NCI-H2196 (cell line): ENCODE results near the gene TDRD10.
"Not testable (repeated sequence)": the region's sequence is repeated elsewhere in the genome, so short reads cannot be mapped to it uniquely, and the experiment has no call there.

Source experiments
- DNase-seq: peaks from one replicate; lab custom pipeline; 2025; ENCODE audit not compliant: unreplicated experiment; lab: John Stamatoyannopoulos, UW

The TDRD10 gene

GRCh38 chr1:154478639-154479038 lies 23.4 kb upstream of the TDRD10 start:
- DNase-seq: no peak

GRCh38 chr1:154479764-154480421 lies 22.1 kb upstream of the TDRD10 start:
- peak; percentile 85 for DNase-seq

- DNase-seq: no peak
Observed at GRCh38 chr1:154481053-154481452, 21.0 kb upstream of the TDRD10 start.

DNA sequence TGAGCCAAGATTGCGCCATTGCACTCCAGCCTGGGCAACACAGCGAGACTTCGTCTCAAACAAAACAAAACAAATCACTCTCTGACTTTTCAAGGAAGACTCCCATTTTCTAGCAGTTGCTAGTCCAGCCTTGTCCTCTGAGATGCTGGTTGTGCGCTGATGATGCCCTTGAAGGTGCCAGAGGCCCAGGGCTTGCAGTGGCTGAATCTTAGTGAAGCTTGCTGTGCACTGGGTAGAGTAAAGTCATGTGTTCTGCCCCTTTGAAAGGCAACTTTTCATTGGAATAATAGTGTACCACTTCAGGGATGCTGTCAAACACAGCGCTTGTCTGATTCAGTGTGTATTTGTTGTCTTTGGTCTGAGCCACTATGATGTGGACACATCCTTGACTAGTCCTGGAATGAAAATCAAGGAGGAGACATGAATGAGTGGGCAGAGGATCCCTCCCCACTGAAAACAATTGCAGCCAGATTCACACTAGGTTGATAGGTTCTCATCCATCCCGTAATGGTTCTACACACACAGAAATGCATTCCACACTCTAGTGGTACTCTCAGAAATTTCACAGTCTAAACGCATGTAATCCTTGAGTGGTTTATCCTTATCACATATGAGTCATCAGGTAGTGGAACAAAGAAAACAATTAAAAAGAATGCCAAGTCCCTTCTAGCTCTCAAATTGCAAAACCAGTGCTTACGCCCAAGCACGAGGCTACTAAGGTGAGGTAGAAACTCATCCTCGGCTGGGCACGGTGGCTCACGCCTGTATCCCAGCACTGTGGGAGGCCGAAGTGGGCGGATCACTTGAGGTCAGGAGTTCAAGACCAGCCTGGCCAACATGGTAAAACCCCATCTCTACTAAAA lies 17.8 kb upstream of the TDRD10 start:
- DNase-seq: peak; percentile 53

GRCh38 chr1:154485106-154485505 lies 16.9 kb upstream of the TDRD10 start:
- no peak for DNase-seq

- no peak for DNase-seq
Observed at GRCh38 chr1:154485910-154486496, 16.0 kb upstream of the TDRD10 start.

GRCh38 chr1:154486756-154487155 lies 15.3 kb upstream of the TDRD10 start:
- not testable (repeated sequence) for DNase-seq

- DNase-seq: no peak
Observed at GRCh38 chr1:154488922-154489321, 13.1 kb upstream of the TDRD10 start.

- DNase-seq: no peak
Observed at GRCh38 chr1:154489695-154490274, 12.2 kb upstream of the TDRD10 start.

- DNase-seq: no peak
Observed at GRCh38 chr1:154490317-154490716, 11.7 kb upstream of the TDRD10 start.

GRCh38 chr1:154492115-154492514 lies 9.9 kb upstream of the TDRD10 start:
- DNase-seq: no peak

- DNase-seq: no peak
Observed at GRCh38 chr1:154493276-154493675, 8.7 kb upstream of the TDRD10 start.

DNA sequence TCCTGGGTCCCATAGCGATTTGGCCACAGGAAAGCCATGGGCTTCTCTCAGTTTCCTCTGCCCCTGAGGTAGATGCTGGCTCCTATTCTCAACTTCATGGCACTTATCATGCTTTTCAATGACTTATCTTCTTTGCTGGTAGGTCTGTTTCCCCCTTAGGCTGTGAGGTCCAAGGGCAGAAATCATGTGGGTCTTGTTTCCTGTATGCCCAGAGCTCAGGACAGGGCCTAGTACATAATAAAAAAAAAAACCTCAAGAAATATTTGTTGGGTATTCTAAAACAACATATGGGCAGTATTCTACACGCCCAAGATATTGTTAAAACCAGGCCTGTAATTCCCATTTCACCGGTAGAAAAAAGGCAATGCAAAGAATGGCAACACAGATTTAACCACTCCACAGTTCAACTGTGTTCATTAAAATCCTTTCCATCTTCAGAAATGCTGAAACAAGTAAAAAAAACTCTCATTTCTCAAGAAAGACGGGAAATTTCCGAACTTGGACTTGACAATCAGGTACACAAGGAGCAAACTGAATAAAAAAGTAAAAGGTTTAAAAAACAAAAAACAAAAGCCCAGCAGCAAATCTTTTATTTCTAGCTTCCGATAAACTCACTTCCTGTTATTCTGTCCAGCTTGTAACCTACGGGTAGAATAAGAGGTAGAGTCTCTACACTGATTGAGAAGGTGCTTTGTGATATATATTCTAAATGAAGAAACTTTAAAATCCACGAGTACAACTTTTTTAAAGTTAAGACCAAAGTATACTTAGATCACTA lies 6.3 kb upstream of the TDRD10 start:
- DNase-seq: no peak

DNA sequence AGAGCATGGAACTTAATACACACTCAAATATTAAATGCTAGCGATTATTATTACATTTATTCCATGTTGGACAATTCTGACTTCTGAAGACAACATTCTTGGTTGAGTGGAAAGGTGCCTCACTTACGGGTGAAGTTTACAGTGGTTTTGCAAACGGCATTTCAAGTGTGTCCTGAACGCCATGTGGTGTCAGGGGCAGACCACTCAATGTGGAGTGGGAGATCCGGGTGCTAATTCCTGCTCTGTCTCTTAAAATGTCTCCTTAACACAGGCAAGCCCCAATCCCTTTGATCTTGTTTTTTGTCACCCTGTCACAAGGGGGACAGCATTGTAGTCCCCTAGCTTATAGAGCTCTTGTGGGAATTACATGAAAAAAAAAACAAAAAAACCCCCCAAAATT lies 5.6 kb upstream of the TDRD10 start:
- DNase-seq: no peak

DNA sequence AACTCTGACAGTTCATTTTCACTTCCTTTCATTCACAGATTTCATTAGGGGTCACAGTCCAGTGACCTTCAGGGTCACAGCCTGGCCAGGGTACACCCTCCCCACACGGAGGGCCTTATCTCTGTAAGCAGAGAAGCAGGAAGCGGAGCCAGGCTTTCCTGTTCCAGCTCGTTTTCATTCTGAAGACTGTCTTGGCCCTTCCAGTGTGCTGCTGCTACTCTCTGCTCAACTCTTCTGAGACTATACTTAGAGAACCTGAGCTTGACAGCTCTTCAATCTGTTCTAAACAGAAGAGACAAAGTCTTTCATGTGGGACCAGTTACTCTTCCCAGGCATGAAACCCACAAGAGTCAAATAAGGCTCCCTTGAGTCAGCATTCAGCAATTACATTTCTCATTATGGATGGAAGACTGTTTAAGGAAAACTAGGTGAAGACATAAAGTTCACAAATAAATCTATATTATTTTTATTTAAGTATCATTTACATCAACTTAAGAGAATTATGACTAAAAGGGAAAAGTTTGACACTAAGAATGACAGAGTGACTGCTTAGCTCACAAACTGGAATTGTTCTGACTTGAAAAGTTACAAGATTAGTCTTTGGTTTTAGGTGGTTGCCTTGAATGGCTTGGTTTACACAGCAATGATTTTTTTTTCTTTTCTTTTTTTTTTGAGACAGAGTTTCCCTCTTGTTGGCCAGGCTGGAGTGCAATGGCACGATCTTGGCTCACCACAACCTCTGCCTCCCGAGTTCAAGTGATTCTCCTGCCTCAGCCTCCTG lies 4.8 kb upstream of the TDRD10 start:
- no peak for DNase-seq

DNA sequence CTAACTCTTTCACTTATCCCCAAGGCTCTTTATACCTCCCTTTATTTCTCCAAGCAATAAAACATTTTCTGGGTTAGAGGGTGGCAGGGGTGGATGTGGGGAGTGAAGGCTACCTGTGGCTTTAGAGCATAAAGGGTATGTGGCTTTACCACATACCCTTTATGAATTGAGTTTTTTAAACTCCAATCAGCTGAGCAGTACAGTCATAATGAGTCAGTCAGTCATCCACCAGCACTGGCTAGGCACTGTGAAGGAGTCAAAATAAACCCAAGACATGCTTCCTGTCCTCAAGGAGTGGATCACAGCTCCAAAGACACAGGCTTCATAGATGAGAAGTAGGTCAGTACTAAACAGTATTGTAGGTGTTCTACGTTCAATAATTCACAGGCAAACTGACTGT lies 2.6 kb upstream of the TDRD10 start:
- DNase-seq: no peak

DNA sequence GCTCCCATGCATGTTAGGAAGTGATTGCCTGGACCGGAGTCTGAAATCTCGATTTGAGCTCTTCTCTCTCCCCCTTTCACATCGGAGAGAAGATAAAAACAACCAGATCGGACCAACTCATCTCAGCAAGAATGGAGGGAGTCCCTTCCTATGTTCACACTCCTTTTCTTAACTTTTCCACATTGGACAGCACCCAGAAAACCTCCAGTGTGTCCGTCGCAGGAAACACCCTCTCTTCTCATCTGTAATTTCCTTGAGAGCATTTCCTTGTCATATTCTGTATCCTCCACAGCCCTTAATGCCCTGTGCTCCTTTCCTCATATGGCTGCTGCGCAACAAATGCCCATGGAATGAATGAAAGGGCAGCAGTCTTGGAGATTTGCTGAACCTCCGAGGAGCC lies 1.5 kb upstream of the TDRD10 start:
- no peak for DNase-seq

DNA sequence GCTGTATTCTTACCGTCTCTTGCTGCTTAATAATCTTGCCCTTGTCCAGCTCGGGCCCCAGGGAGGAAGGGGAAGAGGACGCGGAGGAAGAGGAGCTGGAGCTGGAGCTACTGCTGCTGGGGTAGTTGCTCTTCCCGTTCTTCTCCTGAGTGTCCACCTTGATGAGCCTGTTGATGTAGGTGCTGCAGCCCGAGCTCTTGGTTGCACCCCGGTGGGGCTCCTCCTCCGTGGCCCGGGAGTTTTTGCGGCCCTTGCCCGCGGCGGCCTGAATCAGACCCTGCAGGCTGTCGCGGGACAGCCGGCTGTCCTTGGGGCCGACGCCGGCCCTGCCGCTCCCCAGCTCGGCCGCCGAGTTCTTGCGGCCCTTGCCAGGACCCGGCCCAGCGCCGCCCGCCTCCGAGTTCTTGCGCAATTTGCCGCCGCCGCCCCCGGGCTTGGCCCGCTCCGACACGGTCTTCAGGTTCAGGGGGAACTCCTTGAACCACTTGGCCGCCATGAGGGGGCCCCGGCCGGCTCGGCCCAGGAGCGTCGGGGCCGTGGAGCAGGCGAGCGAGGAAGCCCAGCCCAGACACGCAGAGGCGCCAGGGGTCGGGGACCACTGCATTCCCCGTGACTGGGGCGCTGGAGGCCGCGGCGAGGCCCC lies 475 bp upstream of the TDRD10 start:
- DNase-seq: no peak

DNA sequence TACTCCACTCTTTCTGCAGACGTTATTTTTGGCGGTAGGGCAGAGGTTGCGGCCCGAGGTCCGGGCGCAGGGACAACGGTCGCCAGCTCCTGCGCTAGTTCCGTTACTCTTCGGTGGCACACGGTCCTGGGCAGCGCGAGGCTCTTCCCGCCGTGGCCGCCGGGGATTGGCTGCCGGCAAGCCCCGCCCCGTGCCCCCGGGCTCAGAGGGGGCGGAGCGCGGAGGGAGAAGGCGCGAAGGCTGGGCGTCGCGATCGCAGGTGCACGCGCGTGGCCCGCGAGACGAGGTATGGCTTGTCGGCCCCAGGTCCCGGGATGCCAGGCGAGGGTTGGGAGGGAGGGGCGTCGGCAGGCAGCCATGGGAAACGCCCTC lies 711 bp downstream of the TDRD10 start:
- no peak for DNase-seq

GRCh38 chr1:154503898-154504297 lies 1.9 kb downstream of the TDRD10 start:
- DNase-seq: no peak
